ENCODE data around the gene KIF2C. TPM values are rescaled to one million over a fixed set of nuclear protein-coding genes. Genes with fewer than 3 reads are reported as not detected.

KIF2C gene
- total and polyA plus RNA-seq, 9 of the 15 experiments (the other 6 are each of a cell fraction or from before 2014, with no cell fraction given) = 84.9 to 226 (median 169) TPM

- intact Hi-C loops (cut with micrococcal nuclease) = no loop called here
- POLR2A ChIA-PET = interaction anchor here (0.7 to 12.0 kb wide), 10 partner anchors 9 to 552 kb away, joined by 3 to 253 read pairs (median 6); partner anchors contain the start of genes BTBD19, MUTYH, RNU5D-1 and RPS8
- no TSS peak for BruUV-seq (replicated peaks)
- no peak for ATAC-seq
- Histone ChIP-seq H3K4me3 (no peak overlapping the region), H3K27ac (ENCODE audit: extremely low read depth, low read depth, low read length) (no peak overlapping the region), H3K9ac (ENCODE audit: insufficient read depth in 1 of 2, low read depth in 2 of 2, low read length in 2 of 2) (peak overlapping the region in 1 of 2 experiments; percentile 18; a peak in 2 of 4 replicates), H4K20me1 (replicated peaks; ENCODE audit: control insufficient read depth, insufficient read depth, low read length) (no peaks in the 10 kb centered on the region), H3K4me2 (ENCODE audit: insufficient read depth, low read length) (no peak overlapping the region), H3K9me1 (ENCODE audit: control insufficient read depth, insufficient read depth, low read length) (no peaks in the 10 kb centered on the region), H3K79me2 (ENCODE audit: control insufficient read depth, insufficient read depth, low read length) (no peaks in the 10 kb centered on the region), H3K9me3 (replicated peaks; ENCODE audit: control insufficient read depth, insufficient read depth, low read depth, low read length) (no peaks in the 10 kb centered on the region), H3K27me3 (ENCODE audit: control insufficient read depth in 2 of 2, insufficient read depth in 2 of 2, low read length in 2 of 2) (no peaks in the 10 kb centered on the region), H2AFZ (ENCODE audit: low read depth, low read length) (no peak overlapping the region), H3K4me1 (replicated peaks in 1 of 2; ENCODE audit: control insufficient read depth in 2 of 2, insufficient read depth in 2 of 2, low read length in 2 of 2) (peaks cover 12 to 23% of the 10 kb centered on the region in 2 experiments; a peak in 4 of 5 replicates), H3K36me3 (ENCODE audit: control insufficient read depth, insufficient read depth, low read length) (no peaks in the 10 kb centered on the region)
- 74% methylated on average over 10 of the region's 10 CpGs for WGBS (ENCODE audit: insufficient coverage, low coverage, missing lambda C conversion rate)
- no peak for FAIRE-seq
- CTCF ChIA-PET (ENCODE audit: low intra/inter-chr PET ratio) = no interaction called here
- no peak for DNase-seq (ENCODE audit: extremely low read depth in 1 of 4, low spot score in 3 of 4)
- in situ Hi-C loops (cut with MboI) = no loop called here
- no peak for TF ChIP-seq CBX2 (IDR thresholded peaks at IDR 0.05; ENCODE audit: insufficient read depth, low read length, poor library complexity, severe bottlenecking)
- no peak for TF ChIP-seq BDP1 (IDR thresholded peaks at IDR 0.05; ENCODE audit: insufficient read depth, insufficient read length)
- no peak for TF ChIP-seq NR2C1 (IDR thresholded peaks at IDR 0.05)
- no peak for TF ChIP-seq NR2C1 (tag; IDR thresholded peaks at IDR 0.05)
- no peak for TF ChIP-seq UBTF (IDR thresholded peaks at IDR 0.05; ENCODE audit: borderline replicate concordance in 1 of 2, low read depth in 2 of 2, low read length in 2 of 2)
- no peak for TF ChIP-seq BACH1 (tag; IDR thresholded peaks at IDR 0.05)
- TF ChIP-seq TAF9B (IDR thresholded peaks at IDR 0.05; ENCODE audit: partially characterized antibody) = no peak
- no peak for TF ChIP-seq C11orf30 (IDR thresholded peaks at IDR 0.05; ENCODE audit: low read depth)
- no peak for TF ChIP-seq GABPB1 (CRISPR knock-in tag; IDR thresholded peaks at IDR 0.05)
- TF ChIP-seq HBP1 (CRISPR knock-in tag; IDR thresholded peaks at IDR 0.05) = no peak
- TF ChIP-seq TAL1 (IDR thresholded peaks at IDR 0.05) = no peak
- no peak for TF ChIP-seq ZNF436 (CRISPR knock-in tag; IDR thresholded peaks at IDR 0.05)
Measured at GRCh38 chr1:44787506-44787905, 47.9 kb downstream of the KIF2C start.

Data from K562 (cell line).